IMR-90 (cell line): ENCODE data around the gene PNMA8C. TPM values are rescaled to one million over a fixed set of nuclear protein-coding genes. Genes with fewer than 3 reads are reported as not detected.

Experiments
- ATAC-seq: fragments of 200-7000 bp; cut with Tn5 transposase; 2 replicates; pipeline ENCODE4 v1.9.1; 2020; ENCODE audit warnings: low read depth, mild to moderate bottlenecking, moderate library complexity
- BruUV-seq: library from RNA; stranded (reverse); fragments of 400-500 nt; replicated peaks from 2 replicates; lab custom pipeline; 2021; lab: Mats Ljungman, UMichigan
- CTCF ChIA-PET: fragments of 300-600 bp; formaldehyde crosslinking; extraction: SDS; loops from one replicate; lab custom pipeline; 2021; ENCODE audit warnings: antibody characterized with exemption; lab: Yijun Ruan, JAX
- POLR2A ChIA-PET: fragments of 300-600 bp; sonication (Branson Sonifier 250); formaldehyde crosslinking; loops from one replicate; lab custom pipeline; 2022; ENCODE audit warnings: antibody characterized with exemption; ENCODE audit not compliant: unreplicated experiment; lab: Charles Lee
- DNase-seq: peaks from one replicate; pipeline ENCODE4 v3.0.0; 2013
- H2AFZ ChIP-seq: replicated peaks from 2 replicates; pipeline ENCODE3; 2013; ENCODE audit warnings: low read length, mild to moderate bottlenecking; ENCODE audit not compliant: poor library complexity
- H2AK5ac ChIP-seq: 2 replicates; pipeline ENCODE4 v1.6.1; 2013; ENCODE audit warnings: low read depth, low read length, inconsistent platforms
- H2AK9ac ChIP-seq: replicated peaks from 2 replicates; pipeline ENCODE3; 2013; ENCODE audit warnings: mild to moderate bottlenecking, low read depth, low read length, moderate library complexity; ENCODE audit not compliant: poor library complexity
- H2BK120ac ChIP-seq: 2 replicates; pipeline ENCODE4 v1.6.1; 2013; ENCODE audit warnings: low read depth, low read length, inconsistent platforms
- H2BK15ac ChIP-seq: 3 replicates; pipeline ENCODE4 v1.6.1; 2013; ENCODE audit warnings: low read depth, low read length, inconsistent platforms
- H2BK20ac ChIP-seq: 2 replicates; pipeline ENCODE4 v1.6.1; 2013; ENCODE audit warnings: low read depth, mild to moderate bottlenecking, inconsistent platforms, low read length, moderate library complexity
- H2BK5ac ChIP-seq: 2 replicates; pipeline ENCODE4 v1.6.1; 2013; ENCODE audit warnings: mild to moderate bottlenecking, low read depth, low read length, inconsistent platforms; ENCODE audit not compliant: poor library complexity, severe bottlenecking
- H3K14ac ChIP-seq: replicated peaks from 2 replicates; pipeline ENCODE4 v1.6.1; 2013; ENCODE audit warnings: low read depth, low read length, inconsistent platforms
- H3K18ac ChIP-seq: 2 replicates; pipeline ENCODE4 v1.6.1; 2013; ENCODE audit warnings: low read depth, low read length, control low read depth
- H3K23ac ChIP-seq: 2 replicates; pipeline ENCODE4 v1.6.1; 2013; ENCODE audit warnings: low read depth, low read length, inconsistent platforms
- H3K27ac ChIP-seq: 2 replicates; pipeline ENCODE4 v1.5.1; 2013; ENCODE audit warnings: mild to moderate bottlenecking, control low read depth, low read length; ENCODE audit not compliant: insufficient read depth
- H3K27me3 ChIP-seq: 2 replicates; pipeline ENCODE4 v1.6.1; 2013; ENCODE audit warnings: low read length; ENCODE audit not compliant: control insufficient read depth, insufficient read depth
- H3K36me3 ChIP-seq: 2 replicates; pipeline ENCODE4 v1.6.1; 2013; ENCODE audit warnings: low read length, mixed read lengths; ENCODE audit not compliant: control insufficient read depth, insufficient read depth
- H3K4ac ChIP-seq: 2 replicates; pipeline ENCODE4 v1.6.1; 2013; ENCODE audit warnings: low read depth, low read length, inconsistent platforms
- H3K4me1 ChIP-seq: 2 replicates; pipeline ENCODE4 v1.6.1; 2013; ENCODE audit warnings: low read length, mixed read lengths; ENCODE audit not compliant: control insufficient read depth, insufficient read depth
- H3K4me2 ChIP-seq: 2 replicates; pipeline ENCODE4 v1.6.1; 2013; ENCODE audit warnings: low read depth, mild to moderate bottlenecking, control low read depth, low read length, moderate library complexity
- H3K4me3 ChIP-seq: 2 replicates; pipeline ENCODE4 v1.5.1; 2013; ENCODE audit warnings: low read depth, mild to moderate bottlenecking, control low read depth, low read length, moderate library complexity; ENCODE audit not compliant: insufficient read depth
- H3K56ac ChIP-seq: 2 replicates; pipeline ENCODE4 v1.6.1; 2013; ENCODE audit warnings: low read length, inconsistent platforms; ENCODE audit not compliant: insufficient read depth; ENCODE audit errors: extremely low read depth
- H3K79me1 ChIP-seq, 2 experiments: 2 replicates each; pipeline ENCODE4 v1.6.1; 2013; ENCODE audit warnings: low read length in 2 of 2, inconsistent platforms in 1 of 2, low read depth in 1 of 2
- H3K9ac ChIP-seq: 2 replicates; pipeline ENCODE4 v1.6.1; 2013; ENCODE audit warnings: low read depth, low read length, control low read depth
- H3K9me1 ChIP-seq: 2 replicates; pipeline ENCODE4 v1.6.1; 2013; ENCODE audit warnings: low read length, inconsistent platforms; ENCODE audit not compliant: insufficient read depth
- H3K9me3 ChIP-seq: 2 replicates; pipeline ENCODE4 v1.6.1; 2013; ENCODE audit warnings: low read length; ENCODE audit not compliant: control insufficient read depth, insufficient read depth
- H4K20me1 ChIP-seq: 2 replicates; pipeline ENCODE4 v1.6.1; 2013; ENCODE audit warnings: low read length, inconsistent platforms; ENCODE audit not compliant: insufficient read depth
- H4K5ac ChIP-seq: 2 replicates; pipeline ENCODE4 v1.6.1; 2013; ENCODE audit warnings: mild to moderate bottlenecking, low read depth, low read length, control low read depth
- H4K8ac ChIP-seq, 2 experiments: 2 replicates each; pipeline ENCODE4 v1.6.1; 2013; ENCODE audit warnings: low read depth in 2 of 2, low read length in 2 of 2, control low read depth in 1 of 2, inconsistent platforms in 1 of 2
- H4K91ac ChIP-seq: 2 replicates; pipeline ENCODE4 v1.6.1; 2013; ENCODE audit warnings: low read depth, low read length, inconsistent platforms; ENCODE audit not compliant: insufficient read depth
- BHLHE40 ChIP-seq: fragments of 150-350 bp; IDR thresholded peaks from 2 replicates; pipeline ENCODE4 v1.6.1; 2016; ENCODE audit warnings: mild to moderate bottlenecking, low read depth, low read length
- CHD1 ChIP-seq: IDR thresholded peaks from 2 replicates; pipeline ENCODE4 v1.6.1; 2012; ENCODE audit warnings: low read depth, low read length, improper control_type of control experiment
- ELK1 ChIP-seq: fragments of 150-350 bp; IDR thresholded peaks from 2 replicates; pipeline ENCODE4 v1.6.1; 2016; ENCODE audit warnings: low read depth, mild to moderate bottlenecking, low read length, moderate library complexity, borderline replicate concordance
- MAFK ChIP-seq: IDR thresholded peaks from 2 replicates; pipeline ENCODE4 v1.6.1; 2012; ENCODE audit warnings: low read depth, low read length, improper control_type of control experiment
- MAZ ChIP-seq: IDR thresholded peaks from 2 replicates; pipeline ENCODE4 v1.6.1; 2012; ENCODE audit warnings: low read depth, mild to moderate bottlenecking, low read length, improper control_type of control experiment, moderate library complexity, borderline replicate concordance
- POLR2A ChIP-seq: IDR thresholded peaks from 2 replicates; pipeline ENCODE4 v1.6.1; 2012; ENCODE audit warnings: mild to moderate bottlenecking, low read depth, low read length
- RAD21 ChIP-seq: IDR thresholded peaks from 2 replicates; pipeline ENCODE4 v1.6.1; 2012; ENCODE audit warnings: low read length, improper control_type of control experiment
- RFX5 ChIP-seq: IDR thresholded peaks from 2 replicates; pipeline ENCODE4 v1.8.0; 2012; ENCODE audit warnings: low read depth, mild to moderate bottlenecking, low read length, moderate library complexity
- USF2 ChIP-seq: fragments of 150-350 bp; IDR thresholded peaks from 2 replicates; pipeline ENCODE4 v1.6.1; 2017; ENCODE audit warnings: mild to moderate bottlenecking, antibody characterized with exemption, low read length, low read depth
- WGBS, 2 experiments: methylation state at CpG; one replicate each; pipeline versions ENCODE4 v1.1.5 to v1.1.7; 2013; ENCODE audit warnings: missing lambda C conversion rate in 2 of 2; ENCODE audit not compliant: insufficient read length in 1 of 2; ENCODE audit errors: extremely low coverage in 2 of 2; 5-methylcytosine and 5-hydroxymethylcytosine counted together
- dilution Hi-C: fragments of 300-500 bp; cut with HindIII; formaldehyde crosslinking; loops from one replicate; pipeline ENCODE4 v1.14.3; 2018; ENCODE audit warnings: low sequenced_read_pairs; ENCODE audit not compliant: unreplicated experiment
- in situ Hi-C: fragments of 300-500 bp; cut with MboI; formaldehyde crosslinking; loops from 3 replicates; pipeline ENCODE4 v1.14.3; 2019; ENCODE audit warnings: low sequenced_read_pairs, inconsistent platforms, mixed read lengths
- intact Hi-C: fragments of 100-400 bp; cut with micrococcal nuclease; formaldehyde crosslinking; loops from 2 replicates; pipeline ENCODE4 v1.10.0; 2022
- polyA plus RNA-seq, 3 experiments: library from polyadenylated mRNA; depleted of rRNA; stranded (reverse); fragments of >200 nt; gene quantifications; 2 replicates each; pipeline ENCODE4 v1.2.3, GENCODE V29; 2012; ENCODE audit warnings: low replicate concordance in 1 of 3
- total RNA-seq: library from RNA; depleted of rRNA; stranded (reverse); fragments of >200 nt; gene quantifications from 2 replicates; pipeline ENCODE4 v1.2.3, GENCODE V29; 2012

PNMA8C gene
- total and polyA plus RNA-seq, 2 of the 4 experiments (the other 2 are of a cell fraction) = 0.09 to 0.18 TPM

- no peak overlapping the region; the same call in 1 of the 2 replicates for H2BK20ac ChIP-seq
- H4K5ac ChIP-seq = no peak overlapping the region
- H3K4me2 ChIP-seq = peak overlapping the region; percentile 40
- peak overlapping the region; percentile 33; the same call in 1 of the 2 replicates for H3K23ac ChIP-seq
- no peaks in the 10 kb centered on the region for H3K9me3 ChIP-seq
- H2BK15ac ChIP-seq = no peak overlapping the region
- H3K4me1 ChIP-seq = peaks cover 8% of the 10 kb centered on the region
- no peaks in the 10 kb centered on the region for H3K27me3 ChIP-seq
- no peak overlapping the region for H2AK9ac ChIP-seq
- no peak overlapping the region for H2BK120ac ChIP-seq
- in situ Hi-C loops (no loop called here), dilution Hi-C loops (no loop called here), intact Hi-C loops (no loop called here)
- ChIA-PET CTCF (no interaction called here), POLR2A (no interaction called here)
- TF ChIP-seq BHLHE40 (no peak), RFX5 (no peak), RAD21 (no peak), CHD1 (no peak), MAZ (no peak), MAFK (no peak), ELK1 (no peak), POLR2A (no peak), USF2 (no peak)
- H4K20me1 ChIP-seq = no peaks in the 10 kb centered on the region
- peak overlapping the region; percentile 11 for H3K4ac ChIP-seq
- H3K79me1 ChIP-seq = no peaks in the 10 kb centered on the region
- H4K8ac ChIP-seq = peak overlapping the region; percentile 0 to 17; a peak in 2 of 4 replicates
- ATAC-seq = no peak
- no peak overlapping the region for H3K27ac ChIP-seq
- DNase-seq = no peak
- WGBS, 2 experiments = 56% methylated on average over 3 of the region's 11 CpGs; no CpG with 5 or more reads in 1 of the 2 experiments
- H2AK5ac ChIP-seq = 0 out of 2 replicates have a peak overlapping the region, but pooled peaks have one; percentile 17
- H4K91ac ChIP-seq = no peak overlapping the region
- 0 out of 2 replicates have a peak overlapping the region, but pooled peaks have one; percentile 0 for H3K9ac ChIP-seq
- no peaks in the 10 kb centered on the region for H3K36me3 ChIP-seq
- no TSS peak for BruUV-seq
- 0 out of 2 replicates have a peak overlapping the region, but pooled peaks have one; percentile 21 for H3K14ac ChIP-seq
- peaks cover 15% of the 10 kb centered on the region for H3K9me1 ChIP-seq
- H3K56ac ChIP-seq = no peak overlapping the region
- no peak overlapping the region for H3K4me3 ChIP-seq
- H2AFZ ChIP-seq = peak overlapping the region; percentile 83
- H3K18ac ChIP-seq = no peak overlapping the region
- H2BK5ac ChIP-seq = no peak overlapping the region
Observed at GRCh38 chr19:46471811-46472543, 43.2 kb upstream of the PNMA8C start.
